GM18867 (cell line): Measurements from ENCODE around the gene QRICH2.
"Not testable (repeated sequence)": the region's sequence is repeated elsewhere in the genome, so short reads cannot be mapped to it uniquely, and the experiment has no call there.

Experiments used
- ATAC-seq: cut with Tn5 transposase; IDR thresholded peaks from one replicate; pipeline ENCODE4 v1.9.1; 2021; ENCODE audit warnings: mild to moderate bottlenecking, moderate library complexity; ENCODE audit not compliant: unreplicated experiment

The QRICH2 gene

GRCh38 chr17:76327696-76328095, 19.6 kb upstream of the QRICH2 start:
- ATAC-seq: no peak

- ATAC-seq: no peak
These were observed 18.2 kb upstream of the QRICH2 start for GRCh38 chr17:76326306-76326705.

- no peak for ATAC-seq
These were observed 10.5 kb upstream of the QRICH2 start for GRCh38 chr17:76318586-76318985.

- ATAC-seq: no peak
These were observed 9.5 kb upstream of the QRICH2 start for GRCh38 chr17:76317535-76317934.

- no peak for ATAC-seq
These were observed 6.5 kb upstream of the QRICH2 start for GRCh38 chr17:76314392-76315227.

- ATAC-seq: no peak
These were observed 4.7 kb upstream of the QRICH2 start for GRCh38 chr17:76312735-76313134.

- no peak for ATAC-seq
These were observed 1.4 kb upstream of the QRICH2 start for GRCh38 chr17:76309461-76309860.

GRCh38 chr17:76307299-76307965, 644 bp downstream of the QRICH2 start:
- ATAC-seq: no peak

- not testable (repeated sequence) for ATAC-seq
These were observed 3.0 kb downstream of the QRICH2 start for GRCh38 chr17:76305135-76305454.

- no peak for ATAC-seq
These were observed 3.6 kb downstream of the QRICH2 start for GRCh38 chr17:76304226-76305134.

GRCh38 chr17:76297436-76297835, 10.6 kb downstream of the QRICH2 start:
- no peak for ATAC-seq

GRCh38 chr17:76296889-76297288, 11.2 kb downstream of the QRICH2 start:
- ATAC-seq: no peak

- ATAC-seq: no peak
These were observed 11.9 kb downstream of the QRICH2 start for GRCh38 chr17:76296186-76296585.

- ATAC-seq: no peak
These were observed 15.0 kb downstream of the QRICH2 start for GRCh38 chr17:76293106-76293505.

GRCh38 chr17:76292567-76292966, 15.5 kb downstream of the QRICH2 start:
- ATAC-seq: no peak

GRCh38 chr17:76281573-76282371, 26.3 kb downstream of the QRICH2 start:
- no peak for ATAC-seq

GRCh38 chr17:76280650-76281049, 27.4 kb downstream of the QRICH2 start:
- ATAC-seq: no peak

- no peak for ATAC-seq
These were observed 28.3 kb downstream of the QRICH2 start for GRCh38 chr17:76279742-76280287.

GRCh38 chr17:76278952-76279741, 28.9 kb downstream of the QRICH2 start:
- no peak for ATAC-seq
